ENCODE results near the gene CHDH. TPM values are rescaled to one million over a fixed set of nuclear protein-coding genes. Genes with fewer than 3 reads are reported as not detected.

The CHDH gene
- total and polyA plus RNA-seq, 11 donors, result 0.69 to 13.2 (median 4.9) TPM

DNA sequence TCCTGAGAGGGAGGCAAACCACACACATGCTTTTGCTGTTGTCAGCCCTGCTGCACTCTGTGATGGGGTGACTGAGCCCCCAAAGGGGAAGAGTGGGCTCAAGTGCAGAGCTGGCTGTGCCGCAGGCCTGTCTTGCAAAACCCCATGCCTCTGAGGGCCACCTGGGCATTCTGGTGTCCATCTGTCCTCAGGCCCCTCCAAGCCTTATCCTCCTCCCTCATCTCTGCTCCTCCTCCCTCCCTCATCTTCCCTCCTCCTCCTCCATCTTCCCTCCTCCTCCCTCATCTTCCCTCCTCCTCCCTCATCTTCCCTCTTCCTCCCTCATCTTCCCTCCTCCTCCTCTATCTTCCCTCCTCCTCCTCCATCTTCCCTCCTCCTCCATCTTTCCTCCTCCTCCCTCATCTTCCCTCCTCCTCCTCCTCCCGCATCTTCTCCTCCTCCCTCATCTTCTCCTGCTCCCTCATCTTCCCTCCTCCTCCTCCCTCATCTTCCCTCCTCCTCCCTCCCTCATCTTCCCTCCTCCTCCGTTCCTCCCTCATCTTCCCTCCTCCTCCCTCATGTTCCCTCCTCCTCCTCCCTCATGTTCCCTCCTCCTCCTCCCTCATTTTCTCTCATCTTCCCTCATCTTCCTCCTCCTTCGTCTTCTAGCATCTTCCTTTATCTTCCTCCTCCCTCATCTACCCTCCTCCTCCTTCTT, 40.6 kb downstream of the CHDH start:
- intact Hi-C loops (cut with DNase I), result no loop called here
- 76 to 78% (median 77%) methylated on average over 4 of the region's 4 CpGs for WGBS, 4 donors
- TF ChIP-seq, protein P1, sequence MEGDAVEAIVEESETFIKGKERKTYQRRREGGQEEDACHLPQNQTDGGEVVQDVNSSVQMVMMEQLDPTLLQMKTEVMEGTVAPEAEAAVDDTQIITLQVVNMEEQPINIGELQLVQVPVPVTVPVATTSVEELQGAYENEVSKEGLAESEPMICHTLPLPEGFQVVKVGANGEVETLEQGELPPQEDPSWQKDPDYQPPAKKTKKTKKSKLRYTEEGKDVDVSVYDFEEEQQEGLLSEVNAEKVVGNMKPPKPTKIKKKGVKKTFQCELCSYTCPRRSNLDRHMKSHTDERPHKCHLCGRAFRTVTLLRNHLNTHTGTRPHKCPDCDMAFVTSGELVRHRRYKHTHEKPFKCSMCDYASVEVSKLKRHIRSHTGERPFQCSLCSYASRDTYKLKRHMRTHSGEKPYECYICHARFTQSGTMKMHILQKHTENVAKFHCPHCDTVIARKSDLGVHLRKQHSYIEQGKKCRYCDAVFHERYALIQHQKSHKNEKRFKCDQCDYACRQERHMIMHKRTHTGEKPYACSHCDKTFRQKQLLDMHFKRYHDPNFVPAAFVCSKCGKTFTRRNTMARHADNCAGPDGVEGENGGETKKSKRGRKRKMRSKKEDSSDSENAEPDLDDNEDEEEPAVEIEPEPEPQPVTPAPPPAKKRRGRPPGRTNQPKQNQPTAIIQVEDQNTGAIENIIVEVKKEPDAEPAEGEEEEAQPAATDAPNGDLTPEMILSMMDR (IDR thresholded peaks at IDR 0.05), result no peak
- no peak for TF ChIP-seq POLR2A (IDR thresholded peaks at IDR 0.05)
- no peak for DNase-seq
- Histone ChIP-seq H3K9me3 (no peaks in the 10 kb centered on the region), H3K27me3 (no peaks in the 10 kb centered on the region), H3K27ac (no peak overlapping the region), H3K36me3 (no peaks in the 10 kb centered on the region), H3K4me1 (peaks cover 0 to 17% (median 8%) of the 10 kb centered on the region in 12 donors), H3K4me3 (no peak overlapping the region)
- ATAC-seq, result no peak

DNA sequence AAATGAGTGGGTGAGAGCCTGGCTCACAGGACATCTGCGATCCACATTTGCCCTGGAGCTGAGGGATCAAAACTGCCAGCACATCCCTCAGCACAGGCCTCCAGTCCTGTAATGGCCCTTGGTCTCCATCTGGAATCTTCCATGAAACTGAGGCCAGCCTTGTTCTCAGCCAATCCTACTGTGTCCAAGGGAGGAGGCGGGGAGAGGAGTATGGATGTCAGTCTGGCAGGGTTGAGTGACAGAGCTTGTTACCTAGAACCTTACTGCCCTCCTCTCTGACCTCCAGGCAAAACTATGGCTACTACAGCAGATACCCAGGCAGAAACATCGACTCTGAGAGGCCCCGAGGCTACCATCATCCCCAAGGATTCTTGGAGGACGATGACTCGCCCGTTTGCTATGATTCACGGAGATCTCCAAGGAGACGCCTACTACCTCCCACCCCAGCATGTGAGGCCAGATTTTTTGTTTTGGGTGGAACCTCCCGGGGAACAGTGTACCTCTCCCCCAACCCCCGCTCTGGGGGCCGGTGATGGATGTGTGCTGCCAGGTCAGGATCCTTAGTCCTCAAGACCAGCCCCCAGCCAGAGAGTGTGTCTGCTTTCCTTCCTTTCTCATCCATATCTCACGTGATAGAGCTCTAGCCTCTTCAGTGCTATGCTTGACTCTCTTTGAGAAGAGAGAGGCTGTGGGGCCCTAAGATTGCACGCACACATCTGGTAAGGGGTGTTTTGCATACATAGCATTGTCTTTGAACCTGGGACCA, 41.3 kb downstream of the CHDH start:
- Histone ChIP-seq H3K27me3 (no peaks in the 10 kb centered on the region), H3K27ac (no peak overlapping the region), H3K4me3 (no peak overlapping the region), H3K4me1 (peaks cover 0 to 17% (median 8%) of the 10 kb centered on the region in 12 donors), H3K9me3 (no peaks in the 10 kb centered on the region), H3K36me3 (no peaks in the 10 kb centered on the region)
- no peak for TF ChIP-seq POLR2A (IDR thresholded peaks at IDR 0.05)
- TF ChIP-seq, protein P1 (IDR thresholded peaks at IDR 0.05), result no peak
- ATAC-seq, result no peak
- no peak for DNase-seq
- 57 to 80% (median 72%) methylated on average over 10 to 14 of the region's 14 CpGs for WGBS, 4 donors
- intact Hi-C loops (cut with DNase I), result no loop called here

DNA sequence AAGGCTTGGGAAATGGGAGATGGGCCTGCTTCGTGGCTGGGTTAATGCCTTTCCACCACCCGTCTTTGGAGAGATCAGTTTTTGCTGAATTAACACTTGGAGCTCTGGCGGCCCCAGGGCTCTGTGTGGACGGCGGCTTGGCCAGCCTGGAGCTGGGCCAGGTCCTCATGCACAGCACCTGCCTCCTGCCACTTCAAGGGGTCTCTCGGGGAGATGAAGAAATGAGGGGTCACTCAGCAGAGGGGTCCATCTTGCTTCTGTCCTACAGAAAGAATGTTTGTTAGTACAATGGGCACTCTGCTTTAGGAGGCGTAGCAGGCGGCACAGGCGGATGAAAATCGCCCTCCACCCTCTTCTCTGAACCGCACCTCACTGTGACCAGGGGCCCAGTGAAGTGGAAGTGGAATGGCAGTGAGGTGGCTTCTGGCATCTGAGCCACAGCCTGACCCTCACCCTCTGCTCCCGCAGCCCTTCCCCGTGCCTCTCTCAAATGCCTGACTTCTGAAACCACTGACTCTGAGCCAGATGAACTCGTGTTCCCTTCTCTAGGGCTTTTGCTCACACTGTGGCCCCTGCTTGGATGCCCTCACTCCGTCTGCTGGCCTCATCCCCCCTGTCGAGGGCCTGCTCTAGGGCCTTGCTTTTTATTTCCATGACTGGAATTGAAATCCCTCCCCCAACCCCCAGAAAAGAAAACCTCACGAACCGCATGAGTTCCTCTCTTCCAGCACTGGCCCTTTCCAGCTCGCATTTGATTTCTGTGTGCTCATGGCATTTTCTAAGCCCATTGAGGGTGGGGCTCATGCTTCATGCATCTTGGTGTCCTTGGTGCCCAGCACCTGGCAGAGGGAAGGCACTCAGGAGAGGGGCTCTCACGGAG, 42.2 kb downstream of the CHDH start:
- ATAC-seq, result no peak
- 70 to 77% (median 74%) methylated on average over 20 of the region's 20 CpGs for WGBS, 4 donors

More for the DNA sequence above, 42.2 kb downstream of the CHDH start:
- Histone ChIP-seq H3K27me3 (no peaks in the 10 kb centered on the region), H3K9me3 (no peaks in the 10 kb centered on the region), H3K4me1 (peaks cover 0 to 17% (median 8%) of the 10 kb centered on the region in 12 donors), H3K27ac (no peak overlapping the region), H3K4me3 (no peak overlapping the region), H3K36me3 (no peaks in the 10 kb centered on the region)
- intact Hi-C loops (cut with DNase I), result no loop called here
- no peak for DNase-seq
- TF ChIP-seq POLR2A (IDR thresholded peaks at IDR 0.05), result no peak
- TF ChIP-seq, protein P1 (IDR thresholded peaks at IDR 0.05), result no peak

All from heart left ventricle (tissue), 16 donors.